Measurements from ENCODE around the gene ACSM6. TPM values are rescaled to one million over a fixed set of nuclear protein-coding genes. Genes with fewer than 3 reads are reported as not detected.

ACSM6 gene
- polyA plus RNA-seq, 1 of the 3 experiments (the other 2 are of a cell fraction): not detected

DNA sequence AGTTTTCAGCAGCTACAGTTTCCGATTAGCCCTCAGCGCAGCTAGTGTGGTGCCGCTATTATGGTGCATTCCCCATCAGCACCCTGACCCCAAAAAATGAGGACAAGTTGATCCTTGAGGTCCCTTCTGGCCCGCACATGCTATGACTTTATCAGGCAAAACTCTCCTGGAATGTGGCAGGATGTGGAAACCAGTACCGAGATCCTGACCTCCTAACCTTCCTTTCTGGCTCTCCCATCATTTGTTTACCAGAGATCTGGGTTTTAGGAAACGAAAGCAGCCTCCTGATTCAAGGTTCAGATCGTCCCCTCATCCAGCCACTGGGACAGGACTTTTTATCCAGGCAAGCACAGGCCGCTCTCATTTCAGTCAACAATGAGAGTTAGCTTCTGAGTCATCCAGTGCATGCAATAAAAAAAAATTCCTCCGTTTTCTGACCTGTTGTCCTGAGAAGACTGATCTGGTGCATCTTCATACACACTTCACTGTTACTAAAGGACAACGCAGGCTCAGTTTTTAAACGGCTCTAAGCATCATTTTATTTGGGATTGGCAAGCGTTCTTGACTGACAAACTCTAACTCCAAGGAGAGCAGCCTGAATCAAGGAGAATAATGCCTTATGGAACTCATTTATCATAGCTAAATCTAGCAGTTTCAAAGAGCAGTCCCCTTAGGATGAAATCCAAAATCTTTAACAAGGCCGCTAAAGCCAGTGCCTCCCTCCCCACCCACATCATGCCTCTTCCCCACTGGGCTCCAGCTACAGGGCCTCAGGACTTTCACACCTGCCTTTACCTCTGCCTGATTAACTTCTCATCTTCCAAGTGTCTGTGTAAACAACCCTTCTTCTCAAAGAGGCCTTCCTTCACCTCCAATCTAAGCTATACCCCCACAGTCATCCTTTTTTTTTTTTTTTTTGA lies 79.6 kb downstream of the ACSM6 start:
- H4K20me1 ChIP-seq (ENCODE audit: insufficient read depth): no peaks in the 10 kb centered on the region
- ChIA-PET POLR2A (no interaction called here), CTCF (interaction anchor here (0.8 to 2.9 kb wide), 3 partner anchors 27 to 89 kb away, joined by 4 to 13 read pairs (median 4); no protein-coding TSS in a partner anchor)
- peak; percentile 45 for TF ChIP-seq RXRA (IDR thresholded peaks at IDR 0.05; ENCODE audit: borderline replicate concordance, low read depth)
- TF ChIP-seq GATA2 (CRISPR knock-in tag; IDR thresholded peaks at IDR 0.05): no peak
- no peak for TF ChIP-seq SMC3 (IDR thresholded peaks at IDR 0.05; ENCODE audit: low read depth, low read length)
- TF ChIP-seq FOSL2 (IDR thresholded peaks at IDR 0.05; ENCODE audit: borderline replicate concordance, low read depth): peak; percentile 72; the same call in 1 of the 2 replicates
- 0 out of 2 replicates have a peak, but pooled peaks have one; percentile 18 for TF ChIP-seq POLR2AphosphoS5 (IDR thresholded peaks at IDR 0.05; ENCODE audit: low read depth, low read length)
- 0 out of 4 replicates have a peak, but pooled peaks of 1 of the 2 experiments have one; percentile 11 for TF ChIP-seq EP300 (IDR thresholded peaks at IDR 0.05; ENCODE audit: borderline replicate concordance in 1 of 2, low read depth in 1 of 2, low read length in 1 of 2)
- TF ChIP-seq, protein P1, sequence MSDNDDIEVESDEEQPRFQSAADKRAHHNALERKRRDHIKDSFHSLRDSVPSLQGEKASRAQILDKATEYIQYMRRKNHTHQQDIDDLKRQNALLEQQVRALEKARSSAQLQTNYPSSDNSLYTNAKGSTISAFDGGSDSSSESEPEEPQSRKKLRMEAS (IDR thresholded peaks at IDR 0.05; ENCODE audit: low read depth): peak; percentile 48; the same call in 1 of the 2 replicates
- TF ChIP-seq SIN3A (IDR thresholded peaks at IDR 0.05; ENCODE audit: borderline replicate concordance, low read depth, low read length): 0 out of 2 replicates have a peak, but pooled peaks have one; percentile 13
- TF ChIP-seq MXI1 (IDR thresholded peaks at IDR 0.05; ENCODE audit: low read depth, low read length): no peak
- TF ChIP-seq TCF12 (IDR thresholded peaks at IDR 0.05): peak; percentile 16; the same call in 1 of the 2 replicates
- 0 out of 2 replicates have a peak, but pooled peaks have one; percentile 20 for TF ChIP-seq TEAD4 (IDR thresholded peaks at IDR 0.05; ENCODE audit: borderline replicate concordance, insufficient read depth)
- peak; percentile 51; the same call in 1 of the 2 replicates for TF ChIP-seq JUND (IDR thresholded peaks at IDR 0.05)
- TF ChIP-seq NFIC (IDR thresholded peaks at IDR 0.05; ENCODE audit: borderline replicate concordance): 0 out of 2 replicates have a peak, but pooled peaks have one; percentile 4
- H3K9me2 ChIP-seq: no peaks in the 10 kb centered on the region
- H3K4me3 ChIP-seq (ENCODE audit: low read depth in 2 of 2, low read length in 1 of 2): peak overlapping the region in 1 of 2 experiments; percentile 23; a peak in 2 of 4 replicates
- DNase-seq: no peak
- H3K4me1 ChIP-seq (ENCODE audit: control insufficient read depth in 1 of 2, insufficient read depth in 2 of 2, low read depth in 1 of 2, low read length in 1 of 2): peaks cover 5 to 26% of the 10 kb centered on the region in 2 experiments; a peak in 2 of 4 replicates
- H3F3A ChIP-seq (replicated peaks; ENCODE audit: insufficient read depth): peaks cover 31% of the 10 kb centered on the region
- H3K79me2 ChIP-seq (ENCODE audit: insufficient read depth): peaks cover 71% of the 10 kb centered on the region
- peaks cover 0 to 13% of the 10 kb centered on the region in 2 experiments for H3K36me3 ChIP-seq (replicated peaks in 1 of 2; ENCODE audit: control insufficient read depth in 1 of 2, insufficient read depth in 2 of 2, low read length in 1 of 2)
- no peaks in the 10 kb centered on the region for H3K9me3 ChIP-seq
- no peaks in the 10 kb centered on the region for H3K27me3 ChIP-seq (ENCODE audit: insufficient read depth)
- peak overlapping the region; percentile 54; the same call in 1 of the 2 replicates for H3K4me2 ChIP-seq
- H3K27ac ChIP-seq (ENCODE audit: low read depth in 2 of 2, low read length in 1 of 2): peak overlapping the region; percentile 43 to 92; a peak in 3 of 4 replicates
- WGBS (ENCODE audit: low lambda C conversion rate): 30% methylated on average over 9 of the region's 13 CpGs
- H3K9ac ChIP-seq: peak overlapping the region; percentile 59; the same call in 1 of the 2 replicates
- H2AFZ ChIP-seq (ENCODE audit: low read depth): peak overlapping the region; percentile 76; the same call in 1 of the 2 replicates

DNA sequence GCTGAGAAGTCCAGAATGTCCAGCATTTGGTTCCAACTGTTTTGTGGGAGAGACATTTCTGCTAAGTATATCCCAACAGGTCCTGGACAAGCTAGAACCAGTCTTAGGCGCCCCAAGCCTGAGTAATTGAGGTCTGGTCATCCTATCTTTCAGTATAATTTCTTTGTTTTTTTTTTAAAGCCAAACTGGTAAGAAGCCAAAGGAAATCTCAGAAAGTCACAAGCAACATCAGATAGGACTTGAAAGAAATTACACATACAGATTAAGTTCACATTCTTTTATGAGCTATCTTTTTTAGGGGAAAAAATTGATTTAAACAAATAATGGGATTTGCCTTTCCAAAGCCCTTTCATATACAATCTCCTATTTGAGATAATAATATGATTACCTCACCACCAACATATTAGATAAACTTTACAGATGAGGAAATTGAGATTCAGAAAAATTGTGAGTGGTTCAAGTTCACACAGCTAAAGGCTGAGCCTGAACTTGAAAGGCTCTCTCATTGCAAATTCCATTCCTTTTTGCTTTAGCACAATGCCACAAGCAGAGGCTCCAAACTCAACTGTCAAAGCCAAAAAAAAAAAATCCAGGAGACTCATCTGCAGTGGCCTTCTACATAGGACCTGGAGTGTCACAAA lies 81.8 kb downstream of the ACSM6 start:
- peak overlapping the region; percentile 33 for H3K4me2 ChIP-seq
- peaks cover 90% of the 10 kb centered on the region for H3K79me2 ChIP-seq (ENCODE audit: insufficient read depth)
- peaks cover 2 to 32% of the 10 kb centered on the region in 2 experiments; a peak in 2 of 4 replicates for H3K4me1 ChIP-seq (ENCODE audit: control insufficient read depth in 1 of 2, insufficient read depth in 2 of 2, low read depth in 1 of 2, low read length in 1 of 2)
- no peaks in the 10 kb centered on the region for H3K27me3 ChIP-seq (ENCODE audit: insufficient read depth)
- no peak for DNase-seq
- H3K9me2 ChIP-seq: no peaks in the 10 kb centered on the region
- H3K27ac ChIP-seq (ENCODE audit: low read depth in 2 of 2, low read length in 1 of 2): peak overlapping the region in 1 of 2 experiments; percentile 92; a peak in 3 of 4 replicates
- H3K9me3 ChIP-seq: no peaks in the 10 kb centered on the region
- peaks cover 0 to 2% of the 10 kb centered on the region in 2 experiments for H3K36me3 ChIP-seq (replicated peaks in 1 of 2; ENCODE audit: control insufficient read depth in 1 of 2, insufficient read depth in 2 of 2, low read length in 1 of 2)
- peaks cover 37% of the 10 kb centered on the region for H3F3A ChIP-seq (replicated peaks; ENCODE audit: insufficient read depth)
- ChIA-PET CTCF (interaction anchor here (0.6 to 2.9 kb wide), 2 partner anchors 22 to 87 kb away, joined by 3 to 13 read pairs; no protein-coding TSS in a partner anchor), POLR2A (no interaction called here)
- H4K20me1 ChIP-seq (ENCODE audit: insufficient read depth): no peaks in the 10 kb centered on the region
- no peak overlapping the region for H2AFZ ChIP-seq (ENCODE audit: low read depth)
- peak overlapping the region; percentile 42; the same call in 1 of the 2 replicates for H3K9ac ChIP-seq
- no peak overlapping the region for H3K4me3 ChIP-seq (ENCODE audit: low read depth in 2 of 2, low read length in 1 of 2)
- 69% methylated on average over 1 of the region's 1 CpG for WGBS (ENCODE audit: low lambda C conversion rate)
- no peak for TF ChIP-seq JUND (IDR thresholded peaks at IDR 0.05)
- no peak for TF ChIP-seq MEF2A (IDR thresholded peaks at IDR 0.05; ENCODE audit: borderline replicate concordance, low read depth)
- TF ChIP-seq NFIC (IDR thresholded peaks at IDR 0.05; ENCODE audit: borderline replicate concordance): peak; percentile 41; the same call in 1 of the 2 replicates
